Pancreas (tissue), 10 donors: Measurements from ENCODE around the gene PSEN2. TPM values are rescaled to one million over a fixed set of nuclear protein-coding genes. Genes with fewer than 3 reads are reported as not detected.

Experiments
- ATAC-seq, 4 donors: fragments of 200-7000 bp; cut with Tn5 transposase; one replicate each; pipeline versions ENCODE4 v1.8.0 to v1.9.1; 2020; ENCODE audit warnings: mild to moderate bottlenecking in 4 of 4, moderate library complexity in 4 of 4
- DNase-seq, 6 donors: peaks; one replicate each; pipeline ENCODE4 v3.0.0-alpha.2; 2020
- FAIRE-seq: peaks from 2 replicates; lab custom pipeline; 2012; peaks lifted over from hg19 to GRCh38; lab: Jason Lieb, UNC
- H3K27ac ChIP-seq, 4 donors: fragments of 200-600 bp; sonication (generic); 1 replicate in 3 of 4; 2 replicates in 1 of 4; pipeline versions ENCODE4 v1.5.0 to v1.8.0; 2020
- H3K27me3 ChIP-seq, 4 donors: fragments of 200-600 bp; one replicate each; pipeline ENCODE4 v1.8.0; 2021
- H3K36me3 ChIP-seq, 3 donors: fragments of 200-600 bp; sonication (generic) in 1 of 3; one replicate each; pipeline versions ENCODE4 v1.5.0 to v1.8.0; 2020 to 2021
- H3K4me1 ChIP-seq, 3 donors: fragments of 200-600 bp; one replicate each; pipeline ENCODE4 v1.8.0; 2021
- H3K4me3 ChIP-seq, 4 donors: fragments of 200-600 bp; sonication (generic) in 2 of 4; one replicate each; pipeline versions ENCODE4 v1.5.0 to v1.8.0; 2020 to 2021
- H3K9me3 ChIP-seq, 4 donors: fragments of 200-600 bp; one replicate each; pipeline ENCODE4 v1.8.0; 2021
- CTCF ChIP-seq, 4 donors: fragments of 200-600 bp; sonication (generic) in 3 of 4; IDR thresholded peaks; one replicate each; pipeline versions ENCODE4 v1.5.0 to v1.8.0; 2021; ENCODE audit warnings: antibody characterized with exemption in 4 of 4
- WGBS, 2 donors: extraction: QIAGEN DNeasy Blood & Tissue Kit; methylation state at CpG; one replicate each; pipeline ENCODE4 v1.1.7; 2013; 5-methylcytosine and 5-hydroxymethylcytosine counted together
- intact Hi-C, 3 donors: fragments of 100-400 bp; cut with DNase I; formaldehyde crosslinking; loops; one replicate each; pipeline versions ENCODE4 v1.11.1 to v1.14.2; 2022
- polyA plus RNA-seq, 2 donors: library from polyadenylated mRNA; stranded (reverse); fragments of 200-250 nt; gene quantifications; one replicate each; pipeline ENCODE4 v1.2.3, GENCODE V29; 2013
- total RNA-seq, 6 donors: library from RNA; stranded (reverse); fragmentation: NEBNext Ultra II Directional in 4 of 6; extraction: Animal tissue kit (Norgen Biotek cat#: 25700) in 4 of 6; gene quantifications; one replicate each; pipeline versions ENCODE4 v1.2.1 to v1.2.4, GENCODE V29; 2021 to 2023
- donor health status: healthy with polysubstance abuse.
- donor health status: DM: no; HTN: no; CAD: no; lungs with moderate emphysema.
- donor health status: DM: no; HTN: no; CAD: no.
- donor health status: control.
- donor health status: control.
- donor health status: Bipolar disorder and iron deficiency.
- donor health status: DM: yes; HTN: yes; CAD: no.
- donor health status: DM: no; HTN: no; CAD: no.
- donor health status: DM: no; HTN: no; CAD: no.
- donor health status: DM: yes; HTN: yes; CAD: no.

Gene PSEN2
- total and polyA plus RNA-seq, 8 donors: 31.4 to 70.2 (median 40.7) TPM

GRCh38 chr1:226882187-226882586, 11.8 kb downstream of the PSEN2 start:
- Histone ChIP-seq H3K4me3 (peak overlapping the region in 1 of 4 donors; percentile 23), H3K9me3 (no peaks in the 10 kb centered on the region), H3K27ac (peak overlapping the region in 2 of 4 donors; percentile 11 to 58), H3K27me3 (no peaks in the 10 kb centered on the region), H3K36me3 (peaks cover 3 to 32% (median 16%) of the 10 kb centered on the region in 3 donors), H3K4me1 (peaks cover 7 to 13% (median 10%) of the 10 kb centered on the region in 3 donors)
- WGBS, 2 donors: 52 to 59% methylated on average over 5 of the region's 5 CpGs
- no peak for TF ChIP-seq CTCF (IDR thresholded peaks at IDR 0.05)
- intact Hi-C loops: no loop called here
- no peak for FAIRE-seq
- no peak for DNase-seq
- peak in 3 of 4 donors; percentile 11 to 18 (median 17) for ATAC-seq

- no peak for TF ChIP-seq CTCF (IDR thresholded peaks at IDR 0.05)
- Histone ChIP-seq H3K27me3 (no peaks in the 10 kb centered on the region), H3K4me3 (peak overlapping the region in 1 of 4 donors; percentile 23), H3K9me3 (no peaks in the 10 kb centered on the region), H3K36me3 (peaks cover 3 to 32% (median 16%) of the 10 kb centered on the region in 3 donors), H3K27ac (peak overlapping the region in 2 of 4 donors; percentile 27 to 58), H3K4me1 (peaks cover 7 to 13% (median 10%) of the 10 kb centered on the region in 3 donors)
- 16 to 24% methylated on average over 9 of the region's 9 CpGs for WGBS, 2 donors
- peak; percentile 61 to 81 (median 70) for ATAC-seq
- intact Hi-C loops: no loop called here
- no peak for FAIRE-seq
- no peak for DNase-seq
Observed at GRCh38 chr1:226882631-226883409, 12.4 kb downstream of the PSEN2 start.

- ATAC-seq (no peak), FAIRE-seq (no peak), DNase-seq (no peak)
- Histone ChIP-seq H3K9me3 (no peaks in the 10 kb centered on the region), H3K27ac (no peak overlapping the region), H3K27me3 (no peaks in the 10 kb centered on the region), H3K4me3 (no peak overlapping the region), H3K36me3 (peaks cover 3 to 37% (median 20%) of the 10 kb centered on the region in 3 donors), H3K4me1 (peaks cover 7 to 13% (median 10%) of the 10 kb centered on the region in 3 donors)
- TF ChIP-seq CTCF (IDR thresholded peaks at IDR 0.05): no peak
- intact Hi-C loops: no loop called here
- WGBS, 2 donors: 89 to 92% methylated on average over 16 of the region's 16 CpGs
Observed at GRCh38 chr1:226883630-226884029, 13.2 kb downstream of the PSEN2 start.

- intact Hi-C loops: no loop called here
- no peaks in the 10 kb centered on the region for H3K9me3 ChIP-seq
- no peaks in the 10 kb centered on the region for H3K27me3 ChIP-seq
- no peak for FAIRE-seq
- ATAC-seq: no peak
- DNase-seq: no peak
- no peak overlapping the region for H3K4me3 ChIP-seq
- peaks cover 3 to 41% (median 19%) of the 10 kb centered on the region in 3 donors for H3K36me3 ChIP-seq
- no peak for TF ChIP-seq CTCF (IDR thresholded peaks at IDR 0.05)
- WGBS, 2 donors: 80 to 84% methylated on average over 6 of the region's 6 CpGs
- H3K4me1 ChIP-seq: peaks cover 7 to 13% (median 10%) of the 10 kb centered on the region in 3 donors
- no peak overlapping the region for H3K27ac ChIP-seq
Observed at GRCh38 chr1:226884116-226884625, 13.8 kb downstream of the PSEN2 start.
